K562 (cell line): ENCODE results near the gene RAD51D. TPM values are rescaled to one million over a fixed set of nuclear protein-coding genes. Genes with fewer than 3 reads are reported as not detected.

ENCODE experiments used
- ARID1B ChIP-seq: fragments of 450-650 bp; IDR thresholded peaks from 2 replicates; pipeline ENCODE4 v1.6.1; 2016; ENCODE audit warnings: antibody characterized with exemption, mild to moderate bottlenecking, inconsistent platforms
- CBFA2T3 ChIP-seq: fragments of 450-650 bp; IDR thresholded peaks from 2 replicates; pipeline ENCODE4 v1.6.1; 2017
- MECOM ChIP-seq: fragments of 250-450 bp; sonication (Bioruptor Pico); IDR thresholded peaks from 2 replicates; pipeline ENCODE4 v1.8.0; 2022; ENCODE audit warnings: inconsistent platforms
- NFIC ChIP-seq: fragments of 450-650 bp; IDR thresholded peaks from 2 replicates; pipeline ENCODE4 v1.6.1; 2017; ENCODE audit warnings: mild to moderate bottlenecking, inconsistent platforms
- NR3C1 ChIP-seq: sonication (generic); formaldehyde crosslinking; IDR thresholded peaks from 2 replicates; pipeline ENCODE4 v1.8.1; 2022; ENCODE audit warnings: missing genetic modification reagents
- NRF1 ChIP-seq, 2 experiments: fragments of 450-650 bp; IDR thresholded peaks in 1 of 2; conservative IDR thresholded peaks in 1 of 2; 2 replicates each; pipeline ENCODE4 v1.6.1; 2014; ENCODE audit warnings: mild to moderate bottlenecking in 2 of 2
- PKNOX1 ChIP-seq: fragments of 450-650 bp; IDR thresholded peaks from 2 replicates; pipeline ENCODE4 v1.6.1; 2016
- SMARCA4 ChIP-seq: fragments of 450-650 bp; IDR thresholded peaks from 2 replicates; pipeline ENCODE4 v1.6.1; 2016
- SNAPC5 ChIP-seq: fragments of 250-450 bp; sonication (Bioruptor Pico); IDR thresholded peaks from 2 replicates; pipeline ENCODE4 v1.8.0; 2021; ENCODE audit warnings: moderate library complexity, mild to moderate bottlenecking, inconsistent platforms
- TEAD4 ChIP-seq, 2 experiments: sonication (generic) in 1 of 2; formaldehyde crosslinking in 1 of 2; IDR thresholded peaks; 2 replicates each; pipeline versions ENCODE4 v1.6.1 to v1.8.0; 2012 to 2022; ENCODE audit warnings: borderline replicate concordance in 1 of 2, inconsistent platforms in 1 of 2, low read length in 1 of 2, mild to moderate bottlenecking in 1 of 2, missing genetic modification reagents in 1 of 2
- ZKSCAN8 ChIP-seq: fragments of 200-800 bp; sonication (Bioruptor generic); IDR thresholded peaks from 2 replicates; pipeline ENCODE4 v1.6.1; 2016; ENCODE audit warnings: missing genetic modification characterization, missing compliant biosample characterization
- ZNF830 ChIP-seq: fragments of 250-450 bp; sonication (Bioruptor Pico); IDR thresholded peaks from 2 replicates; pipeline ENCODE4 v1.5.0; 2021; ENCODE audit warnings: mild to moderate bottlenecking
- polyA plus RNA-seq, 8 experiments: library from polyadenylated mRNA; depleted of rRNA in 4 of 8; stranded (reverse) in 5 of 8; unstranded in 3 of 8; fragments of >200 nt; fragmentation: Nextera tagmentation in 2 of 8; fragmentation: Illumina TruSeq in 1 of 8; extraction: Ambion mirVana in 2 of 8; extraction: Trizol in 1 of 8; gene quantifications; 2 replicates each; pipeline versions ENCODE4 v1.2.1 to v1.2.3, GENCODE V29; 2011 to 2014; ENCODE audit warnings: inconsistent platforms in 1 of 8, missing spikeins in 1 of 8
- total RNA-seq, 7 experiments: library from RNA; depleted of rRNA in 6 of 7; stranded (reverse); fragments of >200 nt in 6 of 7; fragmentation: Illumina TruSeq in 2 of 7; extraction: Trizol in 2 of 7; gene quantifications; 2 replicates each; pipeline versions ENCODE4 v1.2.1 to v1.2.3, GENCODE V29; 2011 to 2021; ENCODE audit warnings: low replicate concordance in 1 of 7
- TF ChIP-seq, protein P1 (sequence below): fragments of 450-650 bp; IDR thresholded peaks from 2 replicates; pipeline ENCODE4 v1.6.1; 2018; ENCODE audit not compliant: partially characterized antibody
- TF ChIP-seq, protein P2 (sequence below): IDR thresholded peaks from 2 replicates; pipeline ENCODE4 v1.6.1; 2012; ENCODE audit warnings: low read depth, low read length, improper control_type of control experiment, borderline replicate concordance

Gene RAD51D
- total and polyA plus RNA-seq, 9 of the 15 experiments (the other 6 are each of a cell fraction or from before 2014, with no cell fraction given), result 2.2 to 16.9 (median 8.7) TPM

- TF ChIP-seq MECOM, result peak; percentile 77; the same call in 1 of the 2 replicates
- no peak for TF ChIP-seq NR3C1 (CRISPR knock-in tag)
- peak; percentile 79 for TF ChIP-seq SMARCA4
- TF ChIP-seq CBFA2T3, result peak; percentile 88
- no peak for TF ChIP-seq ZNF830 (CRISPR knock-in tag)
- TF ChIP-seq, protein P1, sequence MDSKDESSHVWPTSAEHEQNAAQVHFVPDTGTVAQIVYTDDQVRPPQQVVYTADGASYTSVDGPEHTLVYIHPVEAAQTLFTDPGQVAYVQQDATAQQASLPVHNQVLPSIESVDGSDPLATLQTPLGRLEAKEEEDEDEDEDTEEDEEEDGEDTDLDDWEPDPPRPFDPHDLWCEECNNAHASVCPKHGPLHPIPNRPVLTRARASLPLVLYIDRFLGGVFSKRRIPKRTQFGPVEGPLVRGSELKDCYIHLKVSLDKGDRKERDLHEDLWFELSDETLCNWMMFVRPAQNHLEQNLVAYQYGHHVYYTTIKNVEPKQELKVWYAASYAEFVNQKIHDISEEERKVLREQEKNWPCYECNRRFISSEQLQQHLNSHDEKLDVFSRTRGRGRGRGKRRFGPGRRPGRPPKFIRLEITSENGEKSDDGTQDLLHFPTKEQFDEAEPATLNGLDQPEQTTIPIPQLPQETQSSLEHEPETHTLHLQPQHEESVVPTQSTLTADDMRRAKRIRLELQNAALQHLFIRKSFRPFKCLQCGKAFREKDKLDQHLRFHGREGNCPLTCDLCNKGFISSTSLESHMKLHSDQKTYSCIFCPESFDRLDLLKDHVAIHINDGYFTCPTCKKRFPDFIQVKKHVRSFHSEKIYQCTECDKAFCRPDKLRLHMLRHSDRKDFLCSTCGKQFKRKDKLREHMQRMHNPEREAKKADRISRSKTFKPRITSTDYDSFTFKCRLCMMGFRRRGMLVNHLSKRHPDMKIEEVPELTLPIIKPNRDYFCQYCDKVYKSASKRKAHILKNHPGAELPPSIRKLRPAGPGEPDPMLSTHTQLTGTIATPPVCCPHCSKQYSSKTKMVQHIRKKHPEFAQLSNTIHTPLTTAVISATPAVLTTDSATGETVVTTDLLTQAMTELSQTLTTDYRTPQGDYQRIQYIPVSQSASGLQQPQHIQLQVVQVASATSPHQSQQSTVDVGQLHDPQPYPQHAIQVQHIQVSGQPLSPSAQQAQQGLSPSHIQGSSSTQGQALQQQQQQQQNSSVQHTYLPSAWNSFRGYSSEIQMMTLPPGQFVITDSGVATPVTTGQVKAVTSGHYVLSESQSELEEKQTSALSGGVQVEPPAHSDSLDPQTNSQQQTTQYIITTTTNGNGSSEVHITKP, result no peak
- TF ChIP-seq TEAD4 (IDR thresholded peaks at IDR 0.05; ENCODE audit: low read length), result peak; percentile 87
- TF ChIP-seq TEAD4 (CRISPR knock-in tag; IDR thresholded peaks at IDR 0.05; ENCODE audit: borderline replicate concordance), result no peak
- TF ChIP-seq NRF1 (conservative IDR thresholded peaks at IDR 0.05 in 1 of 2, IDR thresholded peaks at IDR 0.05 in 1 of 2), result no peak
- peak; percentile 92 for TF ChIP-seq ARID1B
- TF ChIP-seq, protein P2, sequence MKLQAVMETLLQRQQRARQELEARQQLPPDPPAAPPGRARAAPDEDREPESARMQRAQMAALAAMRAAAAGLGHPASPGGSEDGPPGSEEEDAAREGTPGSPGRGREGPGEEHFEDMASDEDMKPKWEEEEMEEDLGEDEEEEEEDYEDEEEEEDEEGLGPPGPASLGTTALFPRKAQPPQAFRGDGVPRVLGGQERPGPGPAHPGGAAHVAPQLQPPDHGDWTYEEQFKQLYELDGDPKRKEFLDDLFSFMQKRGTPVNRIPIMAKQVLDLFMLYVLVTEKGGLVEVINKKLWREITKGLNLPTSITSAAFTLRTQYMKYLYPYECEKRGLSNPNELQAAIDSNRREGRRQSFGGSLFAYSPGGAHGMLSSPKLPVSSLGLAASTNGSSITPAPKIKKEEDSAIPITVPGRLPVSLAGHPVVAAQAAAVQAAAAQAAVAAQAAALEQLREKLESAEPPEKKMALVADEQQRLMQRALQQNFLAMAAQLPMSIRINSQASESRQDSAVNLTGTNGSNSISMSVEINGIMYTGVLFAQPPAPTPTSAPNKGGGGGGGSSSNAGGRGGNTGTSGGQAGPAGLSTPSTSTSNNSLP, result peak; percentile 46; the same call in 1 of the 2 replicates
- TF ChIP-seq ZKSCAN8 (CRISPR knock-in tag), result 0 out of 2 replicates have a peak, but pooled peaks have one; percentile 24
- peak; percentile 46 for TF ChIP-seq NFIC
- no peak for TF ChIP-seq SNAPC5 (CRISPR knock-in tag)
- TF ChIP-seq PKNOX1, result peak; percentile 52
Observed at GRCh38 chr17:35064516-35065215, 55.0 kb downstream of the RAD51D start (continued).
